Fibroblast of pulmonary artery (primary cell): ENCODE data around the gene LDAH.

Source experiments
- DNase-seq: peaks from one replicate; pipeline ENCODE4 v3.0.0-alpha.2; 2010; ENCODE audit warnings: low read depth
- H3K4me3 ChIP-seq: replicated peaks from 2 replicates; pipeline ENCODE4 v1.5.1; 2011; ENCODE audit warnings: low read depth, mild to moderate bottlenecking, control low read depth, low read length, moderate library complexity
- CTCF ChIP-seq: IDR thresholded peaks from 2 replicates; pipeline ENCODE4 v1.5.1; 2011; ENCODE audit warnings: mild to moderate bottlenecking, control low read depth, low read length, inconsistent platforms; ENCODE audit errors: missing control alignments

LDAH gene

GRCh38 chr2:20672201-20672951 is 150.5 kb downstream of the LDAH start:
- no peak for TF ChIP-seq CTCF
- H3K4me3 ChIP-seq: no peak overlapping the region
- DNase-seq: no peak

GRCh38 chr2:20671736-20672080 is 151.2 kb downstream of the LDAH start:
- DNase-seq: no peak
- H3K4me3 ChIP-seq: no peak overlapping the region
- TF ChIP-seq CTCF: no peak

DNA sequence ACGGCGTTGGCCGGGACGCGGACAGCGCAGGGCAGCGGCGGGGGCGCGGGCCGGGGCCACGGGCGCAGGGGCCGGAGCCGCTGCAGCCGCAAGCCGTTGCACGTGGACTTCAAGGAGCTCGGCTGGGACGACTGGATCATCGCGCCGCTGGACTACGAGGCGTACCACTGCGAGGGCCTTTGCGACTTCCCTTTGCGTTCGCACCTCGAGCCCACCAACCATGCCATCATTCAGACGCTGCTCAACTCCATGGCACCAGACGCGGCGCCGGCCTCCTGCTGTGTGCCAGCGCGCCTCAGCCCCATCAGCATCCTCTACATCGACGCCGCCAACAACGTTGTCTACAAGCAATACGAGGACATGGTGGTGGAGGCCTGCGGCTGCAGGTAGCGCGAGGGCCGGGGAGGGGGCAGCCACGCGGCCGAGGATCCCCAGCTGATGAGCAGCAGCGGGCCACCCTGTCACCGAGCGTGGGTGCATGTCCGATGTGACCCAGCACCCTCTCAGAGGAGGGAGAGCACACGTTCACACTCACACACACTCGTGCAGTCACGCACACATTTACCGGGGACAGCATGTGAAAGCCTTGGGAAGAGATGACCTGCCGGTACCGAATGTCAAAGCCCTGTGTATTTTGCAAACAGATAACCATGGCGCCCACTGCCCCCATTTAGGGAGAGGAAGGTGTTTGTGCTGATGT is 151.7 kb downstream of the LDAH start:
- no peak for TF ChIP-seq CTCF
- H3K4me3 ChIP-seq: no peak overlapping the region
- DNase-seq: no peak

DNA sequence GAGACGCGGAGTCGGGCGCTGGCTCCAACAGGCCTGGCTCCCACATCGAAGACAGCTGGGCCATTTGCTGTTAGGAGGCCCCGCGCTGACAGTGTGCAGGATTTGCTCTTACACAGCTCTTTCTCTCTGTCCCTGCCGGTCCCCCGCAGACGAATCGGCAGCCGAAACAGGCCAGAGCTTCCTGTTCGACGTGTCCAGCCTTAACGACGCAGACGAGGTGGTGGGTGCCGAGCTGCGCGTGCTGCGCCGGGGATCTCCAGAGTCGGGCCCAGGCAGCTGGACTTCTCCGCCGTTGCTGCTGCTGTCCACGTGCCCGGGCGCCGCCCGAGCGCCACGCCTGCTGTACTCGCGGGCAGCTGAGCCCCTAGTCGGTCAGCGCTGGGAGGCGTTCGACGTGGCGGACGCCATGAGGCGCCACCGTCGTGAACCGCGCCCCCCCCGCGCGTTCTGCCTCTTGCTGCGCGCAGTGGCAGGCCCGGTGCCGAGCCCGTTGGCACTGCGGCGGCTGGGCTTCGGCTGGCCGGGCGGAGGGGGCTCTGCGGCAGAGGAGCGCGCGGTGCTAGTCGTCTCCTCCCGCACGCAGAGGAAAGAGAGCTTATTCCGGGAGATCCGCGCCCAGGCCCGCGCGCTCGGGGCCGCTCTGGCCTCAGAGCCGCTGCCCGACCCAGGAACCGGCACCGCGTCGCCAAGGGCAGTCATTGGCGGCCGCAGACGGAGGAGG is 152.4 kb downstream of the LDAH start:
- TF ChIP-seq CTCF: no peak
- DNase-seq: no peak
- no peak overlapping the region for H3K4me3 ChIP-seq

GRCh38 chr2:20669562-20670314 is 153.2 kb downstream of the LDAH start:
- TF ChIP-seq CTCF: no peak
- H3K4me3 ChIP-seq: no peak overlapping the region
- DNase-seq: no peak

DNA sequence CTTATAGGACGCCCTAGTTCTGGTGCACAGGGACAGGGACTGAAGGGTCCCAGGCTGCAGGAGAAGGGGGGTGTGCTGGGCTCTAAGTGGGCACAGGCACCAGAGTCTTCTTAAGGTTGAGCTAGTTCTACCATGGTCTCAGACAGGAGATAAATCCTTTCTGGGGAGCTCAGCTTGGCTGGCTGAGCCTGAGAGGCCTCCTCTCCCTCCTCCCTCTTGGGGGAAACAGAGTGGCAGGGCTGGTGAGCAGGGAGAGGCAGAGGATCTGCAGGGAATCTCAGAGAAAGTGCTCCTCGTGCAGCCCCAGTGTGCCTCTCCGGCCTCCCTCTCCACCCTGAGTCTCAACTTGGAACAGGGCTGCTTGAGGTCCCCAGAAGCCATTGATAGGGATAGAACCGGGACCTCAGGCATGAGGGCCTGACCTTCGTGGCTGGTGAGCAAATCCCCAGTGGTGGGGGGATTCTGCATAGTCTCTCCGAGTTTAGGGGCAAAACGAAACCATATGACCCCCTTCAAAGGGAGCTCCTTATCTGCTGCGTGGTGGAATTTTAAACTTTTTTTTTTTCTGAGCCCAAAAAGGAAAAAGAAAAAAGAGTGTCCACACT is 153.9 kb downstream of the LDAH start:
- no peak for TF ChIP-seq CTCF
- H3K4me3 ChIP-seq: no peak overlapping the region
- DNase-seq: no peak
